NCI-H1048 (cell line): ENCODE results near the gene SDHAF3.
"Not testable (repeated sequence)": the region's sequence is repeated elsewhere in the genome, so short reads cannot be mapped to it uniquely, and the experiment has no call there.

ENCODE experiments used
- DNase-seq: peaks from one replicate; lab custom pipeline; 2025; lab: John Stamatoyannopoulos, UW

SDHAF3 gene

GRCh38 chr7:97123115-97123514 lies 5.6 kb downstream of the SDHAF3 start:
- DNase-seq, result not testable (repeated sequence)

GRCh38 chr7:97126483-97127171 lies 9.1 kb downstream of the SDHAF3 start:
- no peak for DNase-seq

DNA sequence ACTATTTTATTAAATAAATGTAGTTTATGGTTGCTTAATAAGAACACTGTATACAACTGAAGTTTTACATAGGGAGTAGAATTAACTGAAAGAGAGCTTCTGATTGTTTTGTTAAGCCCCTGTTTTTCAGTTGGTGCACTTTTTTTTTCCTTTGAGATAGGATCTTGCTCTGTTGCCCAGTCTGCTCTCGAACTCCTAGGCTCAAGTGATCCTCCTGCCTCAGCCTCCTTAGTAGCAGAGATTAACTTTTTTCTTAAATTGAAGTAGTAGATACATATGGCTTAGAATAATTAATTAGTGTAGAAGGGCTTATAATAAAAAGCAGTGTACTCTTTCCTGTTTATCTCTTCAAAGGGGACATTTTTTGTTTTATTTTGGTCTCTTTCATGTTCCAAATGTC lies 11.2 kb downstream of the SDHAF3 start:
- no peak for DNase-seq

GRCh38 chr7:97130417-97131139 lies 13.1 kb downstream of the SDHAF3 start:
- DNase-seq, result no peak

DNA sequence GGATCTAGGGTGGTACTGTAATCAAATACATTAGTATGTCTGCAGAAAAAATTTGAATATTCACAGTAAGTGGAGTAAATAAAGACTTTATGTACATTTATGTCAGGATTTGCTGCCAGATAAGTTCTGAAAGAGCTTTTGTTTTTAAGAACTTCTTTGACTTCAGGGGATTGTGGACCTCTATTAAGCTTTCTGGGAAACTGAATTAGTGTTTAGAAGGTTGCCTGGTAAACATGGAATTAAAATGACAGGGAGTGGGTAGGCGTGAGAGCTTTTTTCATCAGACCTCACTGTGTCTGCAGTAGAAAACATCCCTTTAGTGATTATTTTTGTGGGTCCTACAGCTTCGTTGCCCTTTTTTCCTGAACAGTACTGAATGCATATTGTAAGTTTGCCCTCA lies 15.7 kb downstream of the SDHAF3 start:
- DNase-seq, result peak; percentile 70

DNA sequence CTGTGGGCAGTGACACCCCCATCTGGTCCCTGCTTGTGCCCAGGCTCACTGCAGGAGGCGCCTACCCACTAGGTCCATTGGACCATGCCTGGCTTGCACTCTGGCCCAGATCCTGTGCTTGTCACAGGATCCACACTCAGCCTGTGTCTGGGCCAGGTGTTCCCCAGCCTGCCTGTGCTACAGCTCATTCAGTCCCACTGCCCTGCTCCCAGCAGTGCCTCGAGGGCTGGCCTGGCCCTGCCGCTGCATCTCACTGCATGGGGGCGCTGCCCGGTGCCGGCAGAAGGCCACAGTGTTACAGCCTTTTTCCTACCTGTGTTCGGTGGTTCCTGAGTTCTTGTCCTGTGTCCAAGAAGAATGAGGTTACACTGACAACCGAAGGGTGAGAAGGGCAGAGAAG lies 21.3 kb downstream of the SDHAF3 start:
- DNase-seq, result no peak

- DNase-seq, result no peak
Measured at GRCh38 chr7:97145068-97145467, 27.6 kb downstream of the SDHAF3 start.

- DNase-seq, result no peak
Measured at GRCh38 chr7:97149843-97150242, 32.3 kb downstream of the SDHAF3 start.

- no peak for DNase-seq
Measured at GRCh38 chr7:97155897-97156418, 38.5 kb downstream of the SDHAF3 start.

DNA sequence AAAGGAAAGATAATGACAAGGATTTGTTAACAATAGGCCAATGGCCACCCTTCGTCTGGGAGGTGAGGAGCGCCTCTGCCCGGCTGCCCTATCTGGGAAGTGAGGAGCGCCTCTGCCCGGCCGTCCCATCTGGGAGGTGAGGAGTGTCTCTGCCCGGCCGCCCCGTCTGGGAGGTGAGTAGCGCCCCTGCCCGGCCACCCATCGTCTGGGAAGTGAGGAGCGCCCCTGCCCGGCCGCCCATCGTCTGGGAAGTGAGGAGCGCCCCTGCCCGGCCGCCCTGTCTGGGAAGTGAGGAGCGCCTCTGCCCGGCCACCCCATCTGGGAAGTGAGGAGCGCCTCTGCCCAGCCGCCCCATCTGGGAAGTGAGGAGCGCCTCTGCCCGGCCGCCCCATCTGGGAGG lies 42.5 kb downstream of the SDHAF3 start:
- DNase-seq, result not testable (repeated sequence)

- not testable (repeated sequence) for DNase-seq
Measured at GRCh38 chr7:97161609-97162008, 44.1 kb downstream of the SDHAF3 start.

DNA sequence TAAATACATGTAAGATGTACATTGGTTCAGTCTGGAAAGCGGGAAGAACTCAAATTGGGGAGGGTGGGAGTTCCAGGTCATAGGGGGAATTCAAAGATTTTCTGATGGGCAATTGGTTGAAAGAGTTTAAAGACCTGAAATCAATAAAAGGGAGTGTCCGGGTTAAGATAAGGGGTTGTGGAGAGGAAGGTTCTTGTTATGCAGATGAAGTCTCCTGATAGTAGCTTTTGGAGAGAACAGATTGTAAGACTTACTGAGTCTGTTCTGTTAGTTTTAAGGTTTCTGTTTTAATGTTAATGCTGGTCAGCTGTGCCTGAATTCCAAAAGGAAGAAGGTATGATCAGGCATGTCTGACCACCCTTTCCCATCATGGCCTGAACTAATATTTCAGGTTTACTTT lies 48.8 kb downstream of the SDHAF3 start:
- DNase-seq, result no peak

GRCh38 chr7:97167176-97167575 lies 49.7 kb downstream of the SDHAF3 start:
- no peak for DNase-seq

DNA sequence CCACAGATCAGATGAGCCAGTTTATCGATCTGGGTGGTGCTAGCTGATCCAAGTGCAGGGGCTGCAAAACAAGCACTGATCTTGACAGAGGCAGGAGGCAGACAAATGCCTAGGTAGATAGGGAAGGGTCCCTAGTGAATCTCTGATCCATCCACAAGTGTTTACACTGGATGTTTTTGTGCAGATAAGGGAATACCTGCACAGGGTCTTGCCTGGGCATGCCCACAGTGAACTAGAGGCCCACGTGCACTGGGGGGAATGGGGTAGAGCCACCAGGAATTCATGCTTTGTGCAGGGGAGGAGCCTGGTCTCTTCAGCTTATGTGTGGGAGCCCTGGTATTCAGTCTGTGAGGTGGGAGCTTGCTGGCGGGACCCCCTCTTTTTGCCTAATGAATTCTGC lies 50.3 kb downstream of the SDHAF3 start:
- DNase-seq, result no peak

GRCh38 chr7:97174303-97174702 lies 56.8 kb downstream of the SDHAF3 start:
- no peak for DNase-seq

DNA sequence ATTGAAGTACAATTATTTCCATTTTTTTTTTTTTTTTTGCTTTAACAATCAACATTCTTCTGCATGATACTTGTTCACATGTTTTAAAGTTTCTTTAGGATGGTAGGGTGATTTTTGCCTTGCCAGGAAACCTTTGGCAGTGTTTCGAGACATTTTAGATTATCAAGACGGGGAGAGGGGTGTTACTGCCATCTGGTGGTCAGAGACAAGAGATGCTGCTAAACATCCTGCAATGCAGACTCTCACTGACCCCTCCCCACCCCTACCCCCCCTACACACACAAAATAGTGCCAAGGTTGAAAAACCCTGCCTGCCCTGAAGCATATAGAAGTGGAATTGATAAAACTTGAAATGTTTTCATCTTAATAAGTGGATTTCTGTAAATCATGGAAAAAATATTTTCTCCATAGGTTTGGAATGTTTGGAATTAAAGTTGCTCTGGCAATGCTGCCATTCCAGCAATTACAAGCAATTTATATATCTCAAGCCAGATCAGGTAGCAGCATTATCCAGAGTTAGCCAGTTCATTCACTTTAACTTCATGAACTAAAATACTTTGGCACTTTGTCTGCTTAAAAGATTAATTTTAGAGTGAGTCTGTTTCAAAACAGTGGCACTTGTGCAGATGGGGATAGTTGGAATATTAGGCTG lies 62.1 kb downstream of the SDHAF3 start:
- peak; percentile 11 for DNase-seq

GRCh38 chr7:97187067-97187466 lies 69.6 kb downstream of the SDHAF3 start:
- DNase-seq, result no peak

GRCh38 chr7:97196174-97196573 lies 78.7 kb downstream of the SDHAF3 start:
- not testable (repeated sequence) for DNase-seq

GRCh38 chr7:97198596-97198995 lies 81.1 kb downstream of the SDHAF3 start:
- no peak for DNase-seq

DNA sequence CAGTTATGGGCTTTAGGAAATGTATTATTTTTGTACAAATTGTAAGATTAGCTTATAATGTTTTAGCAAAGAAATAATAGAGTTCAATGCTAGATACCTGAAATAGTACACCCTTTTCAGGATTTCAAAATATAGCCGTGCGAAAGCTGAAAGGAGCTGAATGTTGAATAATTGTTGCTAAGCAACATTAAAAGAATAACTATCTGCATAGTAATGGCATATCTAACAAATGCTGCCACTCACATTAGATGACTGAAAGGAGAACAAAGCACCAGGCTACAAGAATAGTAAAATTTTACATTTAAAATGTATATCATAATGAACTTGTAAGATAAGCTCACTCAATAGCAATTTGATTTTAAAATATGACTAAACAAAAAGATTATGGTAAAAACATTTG lies 82.5 kb downstream of the SDHAF3 start:
- no peak for DNase-seq

- no peak for DNase-seq
Measured at GRCh38 chr7:97203957-97204356, 86.5 kb downstream of the SDHAF3 start.

- no peak for DNase-seq
Measured at GRCh38 chr7:97204821-97205220, 87.3 kb downstream of the SDHAF3 start.

DNA sequence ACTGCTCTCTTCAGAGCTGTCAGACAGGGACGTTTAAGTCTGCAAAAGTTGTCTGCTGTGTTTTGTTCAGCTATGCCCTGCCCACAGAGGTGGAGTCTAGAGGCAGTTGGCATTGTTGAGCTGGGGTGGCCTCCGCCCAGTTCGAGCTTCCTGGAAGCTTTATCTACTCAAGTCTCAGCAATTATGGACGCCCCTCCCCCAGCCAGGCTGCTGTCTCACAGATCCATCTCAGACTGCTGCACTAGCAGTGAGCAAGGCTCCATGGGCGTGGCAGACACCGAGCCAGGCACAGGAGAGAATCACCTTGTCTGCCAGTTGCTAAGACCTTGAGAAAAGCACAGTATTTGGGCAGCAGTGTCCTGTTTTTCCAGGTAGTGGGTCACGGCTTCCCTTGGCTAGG lies 98.1 kb downstream of the SDHAF3 start:
- DNase-seq, result no peak
